HG02870 (cell line): Measurements from ENCODE around the gene HNRNPM.
"Not testable (repeated sequence)": the region's sequence is repeated elsewhere in the genome, so short reads cannot be mapped to it uniquely, and the experiment has no call there.

Experiments
- ATAC-seq: cut with Tn5 transposase; IDR thresholded peaks from one replicate; pipeline ENCODE4 v1.9.1; 2021; ENCODE audit warnings: mild to moderate bottlenecking, moderate library complexity; ENCODE audit not compliant: unreplicated experiment

The HNRNPM gene

DNA sequence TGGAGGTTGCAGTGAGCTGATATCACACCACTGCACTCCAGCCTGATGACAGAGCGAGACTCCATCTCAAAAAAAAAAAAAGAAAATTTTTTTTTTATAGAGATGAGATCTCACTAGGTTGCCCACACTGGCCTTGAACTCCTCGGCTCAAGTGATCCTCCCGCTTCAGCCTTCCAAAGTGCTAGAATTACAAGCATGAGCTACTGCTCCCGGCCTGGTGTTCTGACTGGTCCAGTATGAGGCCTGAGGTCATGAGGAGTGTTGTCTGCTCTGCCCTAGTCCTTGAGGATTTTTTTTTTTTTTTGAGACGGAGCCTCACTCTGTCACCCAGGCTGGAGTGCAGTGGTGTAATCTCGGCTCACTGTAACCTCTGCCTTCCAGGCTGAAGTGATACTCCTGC lies 19.4 kb upstream of the HNRNPM start:
- not testable (repeated sequence) for ATAC-seq

DNA sequence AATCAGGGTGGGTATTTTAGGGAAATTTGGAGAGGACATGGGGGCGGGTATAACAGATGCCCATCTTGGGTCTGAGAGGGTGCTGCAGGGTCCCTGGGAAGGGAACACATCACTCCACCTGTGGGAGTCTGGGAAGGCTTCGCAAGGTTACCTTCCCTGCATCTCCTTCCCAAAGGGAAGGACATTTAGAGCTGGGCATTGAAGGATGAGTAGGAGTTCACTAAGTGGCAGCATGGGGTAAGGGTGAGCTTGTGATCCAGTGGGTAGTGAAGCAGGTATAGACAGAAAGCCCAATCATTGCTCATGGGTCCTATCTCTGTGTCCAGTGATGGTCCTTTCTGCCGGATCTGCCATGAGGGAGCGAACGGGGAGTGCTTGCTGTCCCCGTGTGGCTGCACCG lies 18.5 kb upstream of the HNRNPM start:
- no peak for ATAC-seq

GRCh38 chr19:8429044-8429443 lies 15.7 kb upstream of the HNRNPM start:
- no peak for ATAC-seq

DNA sequence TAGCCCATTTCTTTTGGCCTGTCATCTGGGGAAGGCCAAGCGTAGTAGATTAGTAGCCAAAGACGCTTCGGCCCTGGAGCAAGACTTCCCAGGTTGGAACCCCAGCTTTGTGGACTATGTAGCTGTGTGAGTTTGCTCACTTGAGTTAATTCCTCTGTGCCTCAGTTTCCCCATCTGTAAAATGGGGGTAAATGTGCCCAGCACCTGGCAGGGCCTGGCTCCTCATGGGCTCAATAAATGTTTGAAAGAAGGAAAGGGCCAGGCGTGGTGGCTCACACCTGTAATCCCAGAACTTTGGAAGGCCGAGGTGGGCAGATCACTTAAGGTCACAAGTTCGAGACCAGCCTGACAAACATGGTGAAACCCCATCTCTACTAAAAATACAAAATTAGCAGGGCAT lies 14.9 kb upstream of the HNRNPM start:
- no peak for ATAC-seq

DNA sequence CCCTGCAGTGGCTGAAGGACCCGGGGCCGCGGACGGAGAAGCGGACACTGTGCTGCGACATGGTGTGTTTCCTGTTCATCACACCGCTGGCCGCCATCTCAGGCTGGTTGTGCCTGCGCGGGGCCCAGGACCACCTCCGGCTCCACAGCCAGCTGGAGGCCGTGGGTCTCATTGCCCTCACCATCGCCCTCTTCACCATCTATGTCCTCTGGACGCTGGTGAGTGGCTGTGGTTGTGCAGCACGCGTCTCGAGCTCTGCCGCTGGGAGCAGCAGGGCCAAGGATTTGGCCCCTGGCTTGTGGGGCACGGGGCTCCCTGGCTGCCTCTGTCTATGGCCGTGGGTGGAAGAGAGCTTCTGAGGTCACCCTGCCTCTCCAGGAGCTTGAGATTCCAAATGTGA lies 14.1 kb upstream of the HNRNPM start:
- no peak for ATAC-seq

GRCh38 chr19:8438236-8438635 lies 6.5 kb upstream of the HNRNPM start:
- no peak for ATAC-seq

GRCh38 chr19:8441725-8442544 lies 2.8 kb upstream of the HNRNPM start:
- ATAC-seq: no peak

DNA sequence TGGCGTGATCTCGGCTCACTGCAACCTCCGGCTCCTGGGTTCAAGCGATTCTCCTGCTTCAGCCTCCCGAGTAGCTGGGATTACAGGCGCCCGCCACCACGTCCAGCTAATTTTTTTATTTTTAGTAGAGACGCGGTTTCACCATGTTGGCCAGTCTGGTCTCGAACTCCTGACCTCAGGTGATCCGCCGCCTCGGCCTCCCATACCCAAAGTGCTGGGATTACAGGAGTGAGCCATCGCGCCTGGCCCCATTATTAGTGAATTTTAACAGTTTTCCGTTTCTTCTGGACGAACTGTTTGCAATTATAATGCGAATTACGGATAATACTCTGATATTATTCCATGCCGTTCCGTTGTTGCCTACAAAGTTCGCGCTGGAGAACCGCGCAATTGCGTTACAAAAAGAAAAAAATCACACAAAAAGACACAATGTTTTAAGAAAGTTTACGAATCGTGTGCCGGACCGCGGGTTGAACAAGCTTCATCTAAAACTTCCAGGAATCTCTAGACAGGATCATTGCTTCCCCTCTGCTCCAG lies 567 bp upstream of the HNRNPM start:
- ATAC-seq: not testable (repeated sequence)

DNA sequence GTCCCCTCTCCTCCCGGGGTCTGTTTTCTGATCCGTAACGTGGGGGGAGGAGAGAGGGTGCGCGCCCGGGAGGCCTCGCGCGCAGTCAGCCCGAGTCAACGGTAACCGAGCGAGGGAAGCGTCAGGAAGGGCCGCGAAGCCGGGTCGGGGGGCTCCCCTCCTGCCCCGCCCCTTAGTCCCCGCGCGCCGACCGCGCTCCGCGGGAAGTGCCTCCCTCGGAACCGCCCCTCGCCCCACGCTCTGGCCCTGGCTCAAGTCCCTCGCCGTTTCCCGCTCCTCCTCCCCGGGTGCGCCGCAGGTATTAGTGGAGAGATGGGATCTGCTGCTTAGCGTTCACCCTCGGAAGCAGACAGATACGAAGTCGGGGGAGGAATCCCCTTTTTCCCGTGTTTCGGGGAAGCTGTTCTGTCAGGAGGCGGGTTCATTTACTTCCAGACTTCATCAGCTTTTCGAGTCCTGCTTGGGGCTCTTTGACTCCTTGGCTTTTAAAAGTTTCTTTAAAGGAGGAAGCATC lies 770 bp downstream of the HNRNPM start:
- ATAC-seq: peak; percentile 17

GRCh38 chr19:8446061-8446709 lies 1.4 kb downstream of the HNRNPM start:
- no peak for ATAC-seq

DNA sequence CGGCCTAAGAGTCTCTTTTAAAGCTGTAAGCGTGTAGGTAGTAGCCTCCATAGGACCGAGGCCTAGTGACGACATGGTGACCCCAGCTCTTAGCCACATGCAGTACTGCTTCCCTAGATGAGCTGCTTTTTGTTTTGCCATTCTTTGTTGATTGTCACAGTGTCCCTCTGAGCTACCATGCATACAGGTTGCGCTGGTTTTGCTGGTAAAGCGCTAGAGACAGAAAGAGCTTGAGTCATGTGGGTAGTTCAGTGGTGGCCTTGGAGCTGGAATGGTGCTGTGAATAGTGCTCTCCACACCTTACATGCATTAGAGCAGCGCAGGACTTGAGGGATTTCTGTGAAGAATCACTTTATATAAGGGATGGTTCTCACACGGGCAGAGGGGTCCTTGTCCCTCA lies 5.1 kb downstream of the HNRNPM start:
- no peak for ATAC-seq

GRCh38 chr19:8451377-8451776 lies 6.6 kb downstream of the HNRNPM start:
- ATAC-seq: no peak

DNA sequence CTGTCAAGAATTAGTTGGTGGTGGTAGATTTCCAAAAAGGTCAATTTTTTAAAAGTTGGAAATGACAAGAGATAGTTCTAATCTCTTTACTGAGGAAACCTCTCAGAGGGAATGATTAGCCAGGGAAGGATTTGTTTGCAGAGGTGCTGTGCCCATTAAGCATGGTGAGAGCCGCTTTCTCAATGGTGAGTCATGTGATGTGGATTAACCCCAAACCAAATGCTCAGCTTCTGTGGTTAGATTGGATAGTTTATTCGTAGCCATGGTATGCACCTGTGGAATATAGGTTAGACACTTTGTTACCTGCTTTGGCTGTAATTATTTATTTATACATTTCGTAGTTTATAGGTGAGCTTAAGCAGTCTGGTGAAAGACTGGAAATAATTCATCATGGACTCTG lies 7.1 kb downstream of the HNRNPM start:
- ATAC-seq: no peak

GRCh38 chr19:8452446-8453123 lies 7.8 kb downstream of the HNRNPM start:
- no peak for ATAC-seq

DNA sequence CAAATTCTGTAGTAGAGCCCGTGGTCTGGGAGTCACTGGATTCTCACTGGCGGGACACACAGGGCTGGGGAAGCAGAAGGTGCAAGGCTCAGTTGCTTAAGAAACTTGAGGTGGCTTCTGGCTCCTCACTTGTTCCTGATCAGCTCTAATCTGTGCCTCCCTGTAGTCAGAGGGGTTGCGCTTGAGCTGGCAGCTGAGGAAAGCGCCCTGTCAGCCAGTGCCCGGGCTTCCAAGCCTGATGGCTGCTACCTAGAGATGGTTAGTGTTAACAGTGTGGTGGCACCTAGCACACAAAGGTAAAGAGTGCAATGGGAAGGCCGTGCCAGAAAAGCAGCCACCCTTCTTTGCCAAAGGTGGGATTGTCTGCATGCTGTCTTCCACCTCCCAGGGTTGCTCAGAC lies 8.8 kb downstream of the HNRNPM start:
- no peak for ATAC-seq

- ATAC-seq: no peak
Observed at GRCh38 chr19:8454218-8454617, 9.4 kb downstream of the HNRNPM start.

- ATAC-seq: no peak
Observed at GRCh38 chr19:8455018-8455417, 10.2 kb downstream of the HNRNPM start.

DNA sequence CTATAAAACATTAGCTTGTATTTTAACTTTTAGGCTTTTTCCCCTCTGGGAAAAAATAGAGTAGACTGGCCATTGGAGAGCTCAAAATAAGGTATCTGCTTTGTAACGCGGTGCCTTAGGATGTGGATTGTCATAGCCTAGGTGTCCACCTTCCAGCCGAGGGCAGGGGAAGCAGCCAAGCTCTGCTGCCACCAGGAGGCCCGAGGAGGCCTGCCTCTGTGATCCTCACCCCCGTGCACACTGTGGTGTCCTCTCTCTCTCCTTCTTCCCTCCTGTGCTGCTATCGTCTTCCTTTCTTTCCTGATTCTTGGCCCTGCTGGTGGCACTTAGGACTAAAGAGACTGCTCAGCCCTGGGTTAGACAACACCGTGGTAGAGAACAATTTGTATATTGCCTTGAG lies 11.3 kb downstream of the HNRNPM start:
- no peak for ATAC-seq

DNA sequence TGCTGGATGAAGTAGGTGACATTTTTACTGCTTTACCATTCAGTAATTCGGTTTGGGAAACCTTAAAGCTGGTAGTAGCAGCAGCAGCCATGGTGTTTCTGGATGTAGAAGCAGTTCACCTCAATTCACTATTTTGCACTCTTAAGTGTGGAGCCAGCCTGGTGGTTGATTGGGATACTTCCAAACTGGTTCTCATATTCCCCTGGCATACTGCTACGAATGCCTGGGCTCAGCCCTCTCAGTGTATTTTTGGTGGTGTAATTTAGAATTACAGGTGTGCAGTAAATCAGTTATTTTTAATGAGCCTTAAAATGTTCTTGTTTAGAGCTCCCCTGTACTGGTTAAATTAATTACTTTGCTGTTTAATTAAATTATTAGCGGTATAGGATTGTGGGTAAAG lies 12.4 kb downstream of the HNRNPM start:
- ATAC-seq: no peak

GRCh38 chr19:8457827-8458226 lies 13.1 kb downstream of the HNRNPM start:
- ATAC-seq: no peak

GRCh38 chr19:8458380-8458779 lies 13.6 kb downstream of the HNRNPM start:
- no peak for ATAC-seq

DNA sequence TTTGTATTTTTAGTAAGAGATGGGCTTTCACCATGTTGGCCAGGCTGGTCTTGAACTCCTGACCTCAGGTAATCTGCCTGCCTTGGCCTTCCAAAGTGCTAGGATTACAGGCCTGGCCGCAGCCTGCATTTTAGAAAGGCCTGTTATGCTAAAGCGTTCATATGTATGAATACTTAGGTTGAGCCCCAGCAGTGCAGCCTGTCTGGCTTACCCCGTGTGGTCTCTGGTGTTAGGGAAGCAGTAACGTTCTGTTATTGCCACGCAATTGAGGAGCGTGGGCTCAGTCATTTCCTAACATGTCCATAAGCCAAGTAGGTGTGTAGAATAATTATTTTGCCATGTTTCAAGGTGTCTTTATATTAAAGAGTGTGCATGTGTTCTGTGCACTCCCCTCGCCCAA lies 14.3 kb downstream of the HNRNPM start:
- no peak for ATAC-seq
